Measurements from ENCODE around the gene TBL3. TPM values are rescaled to one million over a fixed set of nuclear protein-coding genes. Genes with fewer than 3 reads are reported as not detected.

Gene TBL3
- total RNA-seq, 1 experiment from 2014 or later, result 42.4 TPM

GRCh38 chr16:1923299-1924034 is 48.4 kb upstream of the TBL3 start:
- in situ Hi-C loops (cut with HindIII; ENCODE audit: low pct_unique_long_range_greater_than_20kb, low sequenced_read_pairs) (no loop called here), intact Hi-C loops (cut with micrococcal nuclease; ENCODE audit: unreplicated experiment) (no loop called here)
- CTCF ChIA-PET, result no interaction called here

GRCh38 chr16:1924095-1924494 is 47.8 kb upstream of the TBL3 start:
- POLR2A ChIA-PET, result interaction anchor here (0.6 kb wide), 1 partner anchor 108 kb away, joined by 4 read pairs; no protein-coding TSS in a partner anchor
- DNase-seq (ENCODE audit: low read depth, low spot score) (no peak), ATAC-seq (no peak)
- CTCF ChIA-PET, result no interaction called here
- H3K27me3 ChIP-seq (ENCODE audit: control insufficient read depth, insufficient read depth, low read length), result no peaks in the 10 kb centered on the region; the same call in 1 of the 2 replicates
- no peaks in the 10 kb centered on the region for H3K9me3 ChIP-seq (ENCODE audit: control insufficient read depth, insufficient read depth, low read depth, low read length)
- intact Hi-C loops (cut with micrococcal nuclease; ENCODE audit: unreplicated experiment), result no loop called here
- no TSS peak for BruUV-seq (replicated peaks)
- no peak overlapping the region for H3K4me3 ChIP-seq (ENCODE audit: low read depth in 2 of 2, low read length in 2 of 2)
- in situ Hi-C loops (cut with HindIII; ENCODE audit: low pct_unique_long_range_greater_than_20kb, low sequenced_read_pairs), result no loop called here
- TF ChIP-seq POLR2AphosphoS5 (IDR thresholded peaks at IDR 0.05; ENCODE audit: low read depth, low read length) (no peak), SIN3A (IDR thresholded peaks at IDR 0.05; ENCODE audit: borderline replicate concordance, insufficient read depth, low read depth, low read length) (no peak), REST (IDR thresholded peaks at IDR 0.05; ENCODE audit: insufficient read depth in 1 of 2, low read depth in 2 of 2, low read length in 1 of 2) (no peak), TCF7L2 (IDR thresholded peaks at IDR 0.05; ENCODE audit: low read depth, low read length) (no peak), CTCF (IDR thresholded peaks at IDR 0.05) (no peak)
- no peaks in the 10 kb centered on the region for H3K36me3 ChIP-seq (ENCODE audit: control insufficient read depth, insufficient read depth, low read length)
- peaks cover 17% of the 10 kb centered on the region for H3K4me1 ChIP-seq (ENCODE audit: control insufficient read depth, insufficient read depth, low read length)
- H3K27ac ChIP-seq (ENCODE audit: low read length), result no peak overlapping the region

More at GRCh38 chr16:1923299-1924034, 48.4 kb upstream of the TBL3 start:
- Histone ChIP-seq H3K9me3 (ENCODE audit: control insufficient read depth, insufficient read depth, low read depth, low read length) (no peaks in the 10 kb centered on the region), H3K27ac (ENCODE audit: low read length) (no peak overlapping the region), H3K36me3 (ENCODE audit: control insufficient read depth, insufficient read depth, low read length) (no peaks in the 10 kb centered on the region), H3K27me3 (ENCODE audit: control insufficient read depth, insufficient read depth, low read length) (no peaks in the 10 kb centered on the region; the same call in 1 of the 2 replicates), H3K4me1 (ENCODE audit: control insufficient read depth, insufficient read depth, low read length) (peaks cover 22% of the 10 kb centered on the region), H3K4me3 (ENCODE audit: low read depth in 2 of 2, low read length in 2 of 2) (no peak overlapping the region)
- BruUV-seq (replicated peaks), result no TSS peak
- TF ChIP-seq REST (IDR thresholded peaks at IDR 0.05; ENCODE audit: insufficient read depth in 1 of 2, low read depth in 2 of 2, low read length in 1 of 2), result no peak
- TF ChIP-seq POLR2AphosphoS5 (IDR thresholded peaks at IDR 0.05; ENCODE audit: low read depth, low read length), result no peak
- no peak for TF ChIP-seq TCF7L2 (IDR thresholded peaks at IDR 0.05; ENCODE audit: low read depth, low read length)
- no peak for TF ChIP-seq SIN3A (IDR thresholded peaks at IDR 0.05; ENCODE audit: borderline replicate concordance, insufficient read depth, low read depth, low read length)
- no peak for TF ChIP-seq CTCF (IDR thresholded peaks at IDR 0.05)
- ATAC-seq (no peak), DNase-seq (ENCODE audit: low read depth, low spot score) (no peak)
- POLR2A ChIA-PET, result no interaction called here
